Endothelial cell of umbilical vein (primary cell): ENCODE measurements around the gene TAPBPL. TPM values are rescaled to one million over a fixed set of nuclear protein-coding genes. Genes with fewer than 3 reads are reported as not detected.

Source experiments
- BruUV-seq: library from RNA; stranded (reverse); fragments of 400-500 nt; replicated peaks from 2 replicates; lab custom pipeline; 2021; lab: Mats Ljungman, UMichigan
- CTCF ChIA-PET: fragments of 300-600, 350-600 bp; sonication (Branson Sonifier 250); formaldehyde crosslinking; loops from one replicate; lab custom pipeline; 2021; ENCODE audit warnings: antibody characterized with exemption, inconsistent platforms; lab: Charles Lee
- POLR2A ChIA-PET: fragments of 300-600, 350-600 bp; sonication (Branson Sonifier 250); formaldehyde crosslinking; loops from one replicate; lab custom pipeline; 2021; ENCODE audit warnings: antibody characterized with exemption, inconsistent platforms; lab: Charles Lee
- DNase-seq: peaks from one replicate; pipeline ENCODE4 v3.0.0-alpha.2; 2011; ENCODE audit warnings: low read depth, low spot score
- FAIRE-seq: peaks from 2 replicates; lab custom pipeline; 2011; peaks lifted over from hg19 to GRCh38; lab: Jason Lieb, UNC
- H2AFZ ChIP-seq: 2 replicates; pipeline ENCODE4 v1.6.0; 2012; ENCODE audit warnings: low read depth, low read length, control low read depth, inconsistent platforms
- H3K27ac ChIP-seq: 2 replicates; pipeline ENCODE4 v1.5.1; 2011; ENCODE audit warnings: low read depth, mild to moderate bottlenecking, control low read depth, low read length, moderate library complexity; ENCODE audit not compliant: insufficient read depth
- H3K27me3 ChIP-seq, 2 experiments: 2 replicates each; pipeline versions ENCODE4 v1.6.0 to v1.6.1; 2011; ENCODE audit warnings: low read length in 2 of 2, mixed read lengths in 1 of 2; ENCODE audit not compliant: control insufficient read depth in 2 of 2, insufficient read depth in 2 of 2
- H3K36me3 ChIP-seq, 2 experiments: 2 replicates in 1 of 2; 3 replicates in 1 of 2; pipeline ENCODE4 v1.5.1; 2011; ENCODE audit warnings: low read length in 2 of 2, mild to moderate bottlenecking in 1 of 2, moderate library complexity in 1 of 2; ENCODE audit not compliant: control insufficient read depth in 2 of 2, insufficient read depth in 2 of 2; ENCODE audit errors: extremely low read depth in 1 of 2
- H3K4me1 ChIP-seq: 3 replicates; pipeline ENCODE4 v1.5.1; 2011; ENCODE audit warnings: mild to moderate bottlenecking, low read length; ENCODE audit not compliant: control insufficient read depth, insufficient read depth; ENCODE audit errors: extremely low read depth
- H3K4me2 ChIP-seq: 2 replicates; pipeline ENCODE4 v1.6.1; 2011; ENCODE audit warnings: low read length, control low read depth, mixed read lengths; ENCODE audit not compliant: insufficient read depth
- H3K4me3 ChIP-seq, 3 experiments: fragments of 200-600 bp in 1 of 3; sonication (generic), shearing (Covaris generic) in 1 of 3; replicated peaks in 1 of 3; 2 replicates each; pipeline ENCODE4 v1.5.1; 2011 to 2016; ENCODE audit warnings: control low read depth in 3 of 3, low read length in 3 of 3, mild to moderate bottlenecking in 2 of 3, inconsistent platforms in 1 of 3, low read depth in 1 of 3, moderate library complexity in 1 of 3; ENCODE audit not compliant: insufficient read depth in 1 of 3
- H3K79me2 ChIP-seq: 2 replicates; pipeline ENCODE4 v1.6.0; 2012; ENCODE audit warnings: low read length, inconsistent platforms; ENCODE audit not compliant: control insufficient read depth, insufficient read depth
- H3K9ac ChIP-seq: replicated peaks from 2 replicates; pipeline ENCODE3; 2011; ENCODE audit warnings: low read length, control low read depth; ENCODE audit not compliant: insufficient read depth; ENCODE audit errors: extremely low read depth
- H3K9me1 ChIP-seq: replicated peaks from 3 replicates; pipeline ENCODE4 v1.6.0; 2011; ENCODE audit warnings: mild to moderate bottlenecking, low read length; ENCODE audit not compliant: control insufficient read depth, insufficient read depth; ENCODE audit errors: extremely low read depth
- H3K9me3 ChIP-seq: replicated peaks from 2 replicates; pipeline ENCODE4 v1.5.1; 2012; ENCODE audit warnings: low read length, inconsistent platforms; ENCODE audit not compliant: control insufficient read depth, insufficient read depth
- H4K20me1 ChIP-seq: replicated peaks from 2 replicates; pipeline ENCODE3; 2011; ENCODE audit warnings: mild to moderate bottlenecking, low read length; ENCODE audit not compliant: control insufficient read depth, insufficient read depth; ENCODE audit errors: extremely low read depth
- CTCF ChIP-seq, 2 donors: IDR thresholded peaks; 1 replicate in 1 of 2; 2 replicates in 1 of 2; pipeline ENCODE4 v1.5.1; 2011; ENCODE audit warnings: low read length in 2 of 2, mild to moderate bottlenecking in 2 of 2, moderate library complexity in 2 of 2, control low read depth in 1 of 2, inconsistent platforms in 1 of 2, low read depth in 1 of 2; ENCODE audit not compliant: insufficient read depth in 1 of 2; ENCODE audit errors: extremely low read depth in 1 of 2
- EZH2 ChIP-seq: IDR thresholded peaks from 2 replicates; pipeline ENCODE4 v1.6.1; 2012; ENCODE audit warnings: borderline replicate concordance, low read depth, mild to moderate bottlenecking, moderate library complexity, low read length, inconsistent platforms; ENCODE audit not compliant: severe bottlenecking
- FOS ChIP-seq: IDR thresholded peaks from 2 replicates; pipeline ENCODE4 v1.6.1; 2011; ENCODE audit warnings: mild to moderate bottlenecking, low read length, moderate library complexity, borderline replicate concordance; ENCODE audit not compliant: insufficient read depth
- GATA2 ChIP-seq: IDR thresholded peaks from 2 replicates; pipeline ENCODE4 v1.7.0; 2011; ENCODE audit warnings: low read depth, mild to moderate bottlenecking, moderate library complexity, mixed read lengths, low read length; ENCODE audit not compliant: insufficient read length, insufficient read depth
- JUN ChIP-seq: IDR thresholded peaks from 2 replicates; pipeline ENCODE4 v1.6.1; 2011; ENCODE audit warnings: borderline replicate concordance, low read depth; ENCODE audit not compliant: insufficient read length, insufficient read depth
- MAX ChIP-seq: IDR thresholded peaks from 2 replicates; pipeline ENCODE4 v1.6.1; 2011; ENCODE audit not compliant: insufficient read depth, insufficient read length
- MYC ChIP-seq: IDR thresholded peaks from one replicate; pipeline ENCODE4 v1.6.1; 2011; ENCODE audit warnings: mild to moderate bottlenecking, low read depth, low read length
- POLR2A ChIP-seq: IDR thresholded peaks from 2 replicates; pipeline ENCODE4 v1.6.1; 2012; ENCODE audit warnings: low read depth, mild to moderate bottlenecking, control low read depth, low read length
- POLR2AphosphoS5 ChIP-seq: IDR thresholded peaks from 2 replicates; pipeline ENCODE4 v1.6.1; 2012; ENCODE audit warnings: low read depth, mild to moderate bottlenecking, control low read depth, low read length, moderate library complexity; ENCODE audit not compliant: insufficient read depth
- dilution Hi-C: fragments of 300-500 bp; cut with MboI; formaldehyde crosslinking; loops from one replicate; pipeline ENCODE4 v1.15.0; 2019; ENCODE audit warnings: low sequenced_read_pairs; ENCODE audit not compliant: extremely low pct_ligation_motif_present
- intact Hi-C: fragments of 100-400 bp; cut with micrococcal nuclease; formaldehyde crosslinking; loops from one replicate; pipeline ENCODE4 v1.10.0; 2022
- polyA plus RNA-seq, 4 experiments: library from polyadenylated mRNA; depleted of rRNA in 3 of 4; stranded (reverse) in 3 of 4; unstranded in 1 of 4; fragments of >200 nt; gene quantifications; 2 replicates each; pipeline versions ENCODE4 v1.2.1 to v1.2.3, GENCODE V29; 2011 to 2012; ENCODE audit warnings: missing spikeins in 1 of 4
- total RNA-seq: library from RNA; stranded (reverse); gene quantifications from 2 replicates; pipeline ENCODE4 v1.2.3, GENCODE V29; 2021

Gene TAPBPL
- total and polyA plus RNA-seq, 2 donors (not counting 3 experiments of a cell fraction or from before 2014, with no cell fraction given): 11.7 to 28.6 TPM

GRCh38 chr12:6471989-6472360 is 20.1 kb downstream of the TAPBPL start:
- Histone ChIP-seq H3K27me3 (peaks cover 1 to 5% of the 10 kb centered on the region in 2 experiments), H3K9me1 (no peaks in the 10 kb centered on the region), H3K4me3 (no peak overlapping the region), H3K36me3 (no peaks in the 10 kb centered on the region), H3K9me3 (no peaks in the 10 kb centered on the region), H2AFZ (no peak overlapping the region), H3K9ac (no peak overlapping the region), H3K4me2 (no peak overlapping the region), H4K20me1 (no peaks in the 10 kb centered on the region), H3K4me1 (peaks cover 16% of the 10 kb centered on the region), H3K27ac (no peak overlapping the region), H3K79me2 (peaks cover 2% of the 10 kb centered on the region)
- BruUV-seq: no TSS peak
- TF ChIP-seq POLR2AphosphoS5: no peak
- no peak for TF ChIP-seq JUN
- no peak for TF ChIP-seq MAX
- TF ChIP-seq GATA2: no peak
- TF ChIP-seq EZH2: no peak
- no peak for TF ChIP-seq POLR2A
- no peak for TF ChIP-seq CTCF (IDR thresholded peaks at IDR 0.05; ENCODE audit: extremely low read depth in 1 of 2, insufficient read depth in 1 of 2, low read depth in 1 of 2, low read length in 2 of 2)
- TF ChIP-seq FOS: no peak
- TF ChIP-seq MYC: no peak
- DNase-seq: no peak
- CTCF ChIA-PET: interaction anchor here (5.2 kb wide), 1 partner anchor 67 kb away, joined by 33 read pairs; no protein-coding TSS in a partner anchor
- intact Hi-C loops: loop anchor here (1.0 to 2.0 kb wide), 2 partner anchors 63 to 149 kb away; no protein-coding TSS in a partner anchor
- FAIRE-seq: no peak
- POLR2A ChIA-PET: no interaction called here
- dilution Hi-C loops: no loop called here
